ENCODE data around the gene MED31.
"Not testable (repeated sequence)": the region's sequence is repeated elsewhere in the genome, so short reads cannot be mapped to it uniquely, and the experiment has no call there.

The MED31 gene

GRCh38 chr17:6626616-6627015 lies 24.8 kb downstream of the MED31 start:
- no peak for DNase-seq (ENCODE audit: low read depth in 2 of 2)

DNA sequence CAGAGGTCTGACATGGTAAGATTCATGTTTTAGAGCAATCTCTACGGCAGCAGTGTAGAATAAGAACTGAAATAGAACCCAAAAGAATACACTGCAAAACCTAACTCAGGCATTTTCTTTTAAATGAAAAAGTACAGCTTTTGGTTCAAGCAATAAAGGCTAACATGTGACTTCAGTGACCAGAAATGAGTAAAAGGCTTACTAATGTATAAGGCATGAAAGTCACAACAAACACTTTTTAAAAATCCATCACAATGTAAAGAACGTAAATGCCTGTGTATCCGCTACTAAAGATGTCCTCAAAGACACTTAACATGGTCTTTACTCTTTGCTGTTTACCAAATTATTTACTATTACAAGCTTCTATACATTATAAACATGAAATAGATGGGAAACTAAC lies 27.5 kb downstream of the MED31 start:
- no peak for DNase-seq (ENCODE audit: low read depth in 2 of 2)

- DNase-seq (ENCODE audit: low read depth in 2 of 2), result no peak
Observed at GRCh38 chr17:6611231-6611630, 40.2 kb downstream of the MED31 start.

DNA sequence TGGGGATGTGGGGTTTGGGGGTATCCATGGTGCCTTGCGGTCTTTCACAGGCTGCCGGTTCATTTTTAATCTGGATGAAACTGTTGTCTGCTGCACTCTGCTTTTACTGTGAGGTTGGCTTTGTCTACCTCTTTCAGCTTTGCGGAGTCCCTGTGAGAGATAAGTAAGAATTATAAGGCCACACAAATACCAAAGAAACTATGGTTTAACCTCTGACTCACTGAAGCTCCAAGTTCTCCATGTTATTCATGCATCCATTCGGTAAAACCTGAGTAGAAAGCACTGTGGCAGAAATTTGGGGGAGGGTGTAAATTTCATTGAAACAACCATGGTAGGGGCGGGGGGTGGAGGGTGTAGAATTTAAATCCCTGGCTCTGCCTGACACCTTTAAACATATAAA lies 41.4 kb downstream of the MED31 start:
- DNase-seq (ENCODE audit: low read depth in 2 of 2), result no peak

- no peak for DNase-seq (ENCODE audit: low read depth in 2 of 2)
Observed at GRCh38 chr17:6608321-6608720, 43.1 kb downstream of the MED31 start.

- DNase-seq (ENCODE audit: low read depth in 2 of 2), result no peak
Observed at GRCh38 chr17:6605142-6605541, 46.3 kb downstream of the MED31 start.

- no peak for DNase-seq (ENCODE audit: low read depth in 2 of 2)
Observed at GRCh38 chr17:6603744-6604325, 47.6 kb downstream of the MED31 start.

- no peak for DNase-seq (ENCODE audit: low read depth in 2 of 2)
Observed at GRCh38 chr17:6602141-6602540, 49.3 kb downstream of the MED31 start.

- DNase-seq (ENCODE audit: low read depth in 2 of 2), result no peak
Observed at GRCh38 chr17:6599364-6599763, 52.0 kb downstream of the MED31 start.

DNA sequence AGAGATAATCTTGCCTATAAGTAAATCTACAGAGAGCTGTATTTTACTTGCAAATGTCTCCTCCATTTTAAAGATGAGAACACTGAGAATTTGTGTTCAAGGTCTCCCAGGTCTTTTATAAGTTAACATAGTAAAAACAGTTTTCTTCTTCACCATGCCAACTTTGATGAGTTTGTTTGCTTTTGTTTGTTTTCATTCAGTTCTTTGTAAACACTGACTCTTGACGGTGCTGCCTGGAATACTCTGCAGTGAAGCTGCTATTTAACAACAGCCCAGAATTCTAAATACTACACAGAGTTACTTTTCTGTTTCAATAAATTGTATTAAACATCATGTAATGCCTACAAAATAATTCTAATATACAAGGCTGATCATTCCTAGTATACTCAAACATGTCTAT lies 53.7 kb downstream of the MED31 start:
- DNase-seq (ENCODE audit: low read depth in 2 of 2), result no peak

DNA sequence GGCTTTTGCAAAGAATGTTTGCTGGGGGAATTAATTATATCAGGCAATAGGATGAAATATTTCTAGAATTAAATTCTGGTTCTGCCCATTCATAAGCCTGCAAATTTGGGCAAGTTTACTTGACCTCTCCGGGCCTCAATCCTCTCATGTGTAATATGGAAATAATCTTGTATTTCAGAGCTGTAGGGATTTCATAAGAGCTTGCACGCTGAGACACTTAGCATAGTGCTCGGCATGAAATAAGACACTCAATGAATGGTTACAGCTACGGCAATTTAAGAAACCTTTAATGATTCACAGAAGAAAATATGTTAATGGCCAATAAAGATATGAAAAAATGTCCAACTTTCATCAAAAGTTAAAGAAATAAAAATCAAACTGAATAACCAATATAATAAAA lies 54.5 kb downstream of the MED31 start:
- DNase-seq (ENCODE audit: low read depth in 2 of 2), result no peak

DNA sequence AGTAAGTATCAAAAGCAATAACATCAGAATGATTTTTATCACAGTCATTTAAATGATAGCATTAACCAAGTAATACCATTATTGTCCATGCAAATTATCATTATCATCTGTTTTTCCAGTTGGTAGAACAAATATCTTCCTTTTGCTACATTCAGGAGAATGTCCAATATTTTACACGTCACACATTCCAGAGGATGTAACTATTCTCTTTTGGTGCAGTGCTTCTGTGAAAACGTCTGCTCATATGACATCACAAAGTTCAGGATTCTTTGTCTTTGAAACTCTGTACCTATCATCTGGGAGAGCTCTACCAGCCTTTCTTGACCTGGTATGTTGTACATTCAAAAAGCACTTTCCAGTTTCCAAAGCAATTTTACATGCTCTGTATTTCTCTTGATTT lies 54.9 kb downstream of the MED31 start:
- no peak for DNase-seq (ENCODE audit: low read depth in 2 of 2)

DNA sequence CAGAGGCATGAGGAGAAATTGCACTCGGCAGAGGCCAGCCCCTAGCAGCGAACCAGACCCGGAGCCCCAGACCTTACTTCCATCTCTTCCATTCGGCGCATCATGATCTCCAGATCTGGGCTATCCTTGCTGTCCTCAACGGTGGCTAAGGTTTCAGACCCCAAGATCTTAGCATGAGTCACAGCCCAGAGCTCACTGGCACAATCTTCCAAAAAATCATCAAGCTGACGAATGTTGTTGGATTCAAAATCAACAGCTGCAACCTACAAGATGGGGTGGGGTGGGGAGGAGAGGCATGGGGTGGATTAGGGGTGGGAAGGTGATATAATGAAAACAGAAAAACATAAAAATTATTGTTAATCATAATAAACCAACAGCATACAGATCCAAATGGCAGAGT lies 55.3 kb downstream of the MED31 start:
- no peak for DNase-seq (ENCODE audit: low read depth in 2 of 2)

DNA sequence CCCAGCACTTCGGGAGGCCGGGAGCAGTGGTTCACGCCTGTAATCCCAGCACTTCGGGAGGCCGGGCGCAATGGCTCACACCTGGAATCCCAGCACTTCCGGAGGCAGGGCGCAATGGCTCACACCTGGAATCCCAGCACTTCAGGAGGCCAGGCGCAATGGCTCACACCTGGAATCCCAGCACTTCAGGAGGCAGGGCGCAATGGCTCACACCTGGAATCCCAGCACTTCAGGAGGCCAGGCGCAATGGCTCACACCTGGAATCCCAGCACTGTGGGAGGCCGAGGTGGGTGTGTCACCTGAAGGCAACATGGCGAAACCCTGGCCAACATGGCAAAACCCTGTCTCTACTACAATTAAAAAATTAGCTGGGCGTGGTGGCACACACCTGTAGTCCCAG lies 58.0 kb downstream of the MED31 start:
- not testable (repeated sequence) for DNase-seq (ENCODE audit: low read depth in 2 of 2)
